ENCODE measurements around the gene PITX3. TPM values are rescaled to one million over a fixed set of nuclear protein-coding genes. Genes with fewer than 3 reads are reported as not detected.

Gene PITX3
- 1.1 and 1.8 TPM in 2 replicates for total RNA-seq

GRCh38 chr10:102241444-102242117, at the start of gene PITX3:
PITX3 (minus strand) TSS chr10:102241512; CDS start chr10:102232080, 9,432 bp downstream.

GRCh38 chr10:102245082-102245931, 4.0 kb upstream of the PITX3 start, which contains the start of gene GBF1:
GBF1 (plus strand) TSS chr10:102245532; CDS start chr10:102258939, 13,407 bp downstream.

GRCh38 chr10:102225646-102226541, 15.4 kb downstream of the PITX3 start, which contains the start of gene ELOVL3:
ELOVL3 (plus strand) TSS chr10:102226299; CDS start chr10:102226549, 250 bp downstream.

Other genes with a start within 250 kb of the PITX3 start
- 6.5 and 9.9 TPM in 2 replicates for gene ARMH3, start 185.3 kb downstream of the PITX3 start, total RNA-seq
- gene HPS6, start 176.2 kb downstream of the PITX3 start, total RNA-seq = 30.2 and 32.3 TPM in 2 replicates
- gene LDB1, start 121.1 kb downstream of the PITX3 start, total RNA-seq = 31.4 and 63.0 TPM in 2 replicates
- gene PPRC1, start 108.5 kb downstream of the PITX3 start, total RNA-seq = 26.1 and 26.7 TPM in 2 replicates
- 28.9 and 77.2 TPM in 2 replicates for gene NOLC1, start 89.1 kb downstream of the PITX3 start, total RNA-seq
- under 0.01 and 0.33 TPM in 2 replicates for gene ELOVL3, start 15.2 kb downstream of the PITX3 start, total RNA-seq
- 46.0 and 46.1 TPM in 2 replicates for gene GBF1, start 4.0 kb upstream of the PITX3 start, total RNA-seq
- gene NFKB2, start 154.2 kb upstream of the PITX3 start, total RNA-seq = 31.7 and 37.0 TPM in 2 replicates
- 1.6 and 9.3 TPM in 2 replicates for gene PSD, start 177.3 kb upstream of the PITX3 start, total RNA-seq
- 20.0 and 26.7 TPM in 2 replicates for gene FBXL15, start 179.3 kb upstream of the PITX3 start, total RNA-seq
- gene CUEDC2, start 191.1 kb upstream of the PITX3 start, total RNA-seq = 60.9 and 80.9 TPM in 2 replicates
- 0.13 and 0.33 TPM in 2 replicates for gene C10orf95, start 210.0 kb upstream of the PITX3 start, total RNA-seq

Measured in mesangial cell (primary cell).